ENCODE measurements around the gene ARMS2. TPM values are rescaled to one million over a fixed set of nuclear protein-coding genes. Genes with fewer than 3 reads are reported as not detected.

ARMS2 gene
- total RNA-seq (2022; extraction: Qiagen RNA extraction; ENCODE audit: low read depth) = not detected in 5 replicates

GRCh38 chr10:122454603-122455080 is at the start of gene ARMS2:
Gene ARMS2, plus strand, starts transcription at chr10:122454653. Its CDS starts 75 bp downstream, at chr10:122454728.

GRCh38 chr10:122461367-122461728 is 6.9 kb downstream of the ARMS2 start, which contains the start of gene HTRA1:
Gene HTRA1, plus strand, starts transcription at chr10:122461553. Its CDS starts 100 bp downstream, at chr10:122461653.

Other genes starting within 250 kb of the ARMS2 start
- gene BTBD16, start 183.4 kb upstream of the ARMS2 start, total RNA-seq (2022; extraction: Qiagen RNA extraction; ENCODE audit: low read depth) = 0.48 to 1.7 TPM (median 0.81 TPM) in 5 replicates
- gene PLEKHA1, start 79.9 kb upstream of the ARMS2 start, total RNA-seq (2022; extraction: Qiagen RNA extraction; ENCODE audit: low read depth) = 17.3 to 26.3 TPM (median 21.3 TPM) in 5 replicates
- gene HTRA1, start 6.9 kb downstream of the ARMS2 start, total RNA-seq (2022; extraction: Qiagen RNA extraction; ENCODE audit: low read depth) = 51.9 to 68.9 TPM (median 57.0 TPM) in 5 replicates
- 0.18 to 0.23 TPM (median 0.19 TPM) in 5 replicates for gene DMBT1, start 106.1 kb downstream of the ARMS2 start, total RNA-seq (2022; extraction: Qiagen RNA extraction; ENCODE audit: low read depth)
- not detected in 5 replicates for gene C10orf120, start 245.2 kb downstream of the ARMS2 start, total RNA-seq (2022; extraction: Qiagen RNA extraction; ENCODE audit: low read depth)

Measured in A549 treated with GW870086 at 1 μM for 4 hours (cell line).